Central memory CD4-positive, alpha-beta T cell (primary cell): ENCODE data around the gene TEKT5.
"Not testable (repeated sequence)": the region's sequence is repeated elsewhere in the genome, so short reads cannot be mapped to it uniquely, and the experiment has no call there.

Source experiments
- DNase-seq: peaks from one replicate; pipeline ENCODE4 v3.0.0; 2022

TEKT5 gene

GRCh38 chr16:10684511-10685151 lies 10.1 kb downstream of the TEKT5 start:
- DNase-seq, result no peak

- DNase-seq, result no peak
Observed at GRCh38 chr16:10683170-10683569, 11.6 kb downstream of the TEKT5 start.

- DNase-seq, result no peak
Observed at GRCh38 chr16:10682604-10683003, 12.1 kb downstream of the TEKT5 start.

- DNase-seq, result no peak
Observed at GRCh38 chr16:10681310-10682308, 13.1 kb downstream of the TEKT5 start.

- DNase-seq, result no peak
Observed at GRCh38 chr16:10679921-10680320, 14.8 kb downstream of the TEKT5 start.

GRCh38 chr16:10679441-10679840 lies 15.3 kb downstream of the TEKT5 start:
- DNase-seq, result not testable (repeated sequence)

- no peak for DNase-seq
Observed at GRCh38 chr16:10678655-10679054, 16.1 kb downstream of the TEKT5 start.

- DNase-seq, result no peak
Observed at GRCh38 chr16:10676284-10676683, 18.4 kb downstream of the TEKT5 start.

- no peak for DNase-seq
Observed at GRCh38 chr16:10675861-10676260, 18.9 kb downstream of the TEKT5 start.

GRCh38 chr16:10675216-10675615 lies 19.5 kb downstream of the TEKT5 start:
- no peak for DNase-seq

GRCh38 chr16:10671729-10672128 lies 23.0 kb downstream of the TEKT5 start:
- DNase-seq, result no peak

GRCh38 chr16:10669791-10670190 lies 24.9 kb downstream of the TEKT5 start:
- no peak for DNase-seq

- no peak for DNase-seq
Observed at GRCh38 chr16:10668322-10669045, 26.2 kb downstream of the TEKT5 start.

GRCh38 chr16:10667239-10667638 lies 27.5 kb downstream of the TEKT5 start:
- no peak for DNase-seq

GRCh38 chr16:10666291-10666690 lies 28.4 kb downstream of the TEKT5 start:
- no peak for DNase-seq

- DNase-seq, result no peak
Observed at GRCh38 chr16:10665166-10665565, 29.6 kb downstream of the TEKT5 start.

GRCh38 chr16:10664720-10665126 lies 30.0 kb downstream of the TEKT5 start:
- no peak for DNase-seq

GRCh38 chr16:10663744-10664143 lies 31.0 kb downstream of the TEKT5 start:
- DNase-seq, result no peak

- DNase-seq, result no peak
Observed at GRCh38 chr16:10663146-10663545, 31.6 kb downstream of the TEKT5 start.

GRCh38 chr16:10662212-10662611 lies 32.5 kb downstream of the TEKT5 start:
- DNase-seq, result no peak

GRCh38 chr16:10661737-10662136 lies 33.0 kb downstream of the TEKT5 start:
- no peak for DNase-seq

GRCh38 chr16:10660950-10661635 lies 33.6 kb downstream of the TEKT5 start:
- DNase-seq, result no peak

GRCh38 chr16:10658943-10659342 lies 35.8 kb downstream of the TEKT5 start:
- DNase-seq, result no peak
